ENCODE results near the gene MGRN1. TPM values are rescaled to one million over a fixed set of nuclear protein-coding genes. Genes with fewer than 3 reads are reported as not detected.

Gene MGRN1
- total RNA-seq, 1 donor from 2014 or later: 79.7 TPM

DNA sequence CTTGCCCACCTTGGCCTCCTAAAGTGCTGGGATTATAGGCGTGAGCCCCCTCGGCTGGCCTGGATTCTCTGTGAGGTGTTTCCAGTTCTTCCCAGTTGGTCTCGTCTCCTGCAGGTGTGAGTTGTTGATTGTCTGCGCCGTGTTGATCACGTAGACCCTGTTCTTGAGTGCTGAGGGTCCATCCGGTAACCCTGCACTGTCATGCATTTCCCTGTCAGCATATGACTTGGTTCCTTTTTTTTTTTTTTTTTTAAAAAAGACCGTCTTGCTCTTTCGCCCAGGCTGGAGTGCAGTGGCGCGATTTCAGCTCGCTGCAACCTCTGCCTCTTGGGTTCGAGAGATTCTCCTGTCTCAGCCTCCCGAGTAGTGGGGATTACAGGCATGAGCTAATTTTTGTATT lies 17.3 kb downstream of the MGRN1 start:
- Mint-ChIP-seq H3K9me3 (no peaks in the 10 kb centered on the region), H3K36me3 (ENCODE audit: low read depth) (no peaks in the 10 kb centered on the region), H3K27ac (ENCODE audit: unreplicated experiment) (no peak overlapping the region), H3K4me3 (no peak overlapping the region), H3K4me1 (peaks cover 7% of the 10 kb centered on the region), H3K27me3 (ENCODE audit: low read depth) (no peaks in the 10 kb centered on the region)
- no peak for DNase-seq (ENCODE audit: low read depth, low spot score)
- no peak for TF ChIP-seq CTCF (conservative IDR thresholded peaks at IDR 0.05)

GRCh38 chr16:4646773-4647643 lies 22.4 kb downstream of the MGRN1 start:
- DNase-seq (ENCODE audit: low read depth, low spot score): no peak
- peaks cover 13% of the 10 kb centered on the region for H3K36me3 Mint-ChIP-seq (ENCODE audit: low read depth)
- no peak overlapping the region for H3K4me3 Mint-ChIP-seq
- H3K27ac Mint-ChIP-seq (ENCODE audit: unreplicated experiment): no peak overlapping the region
- no peaks in the 10 kb centered on the region for H3K4me1 Mint-ChIP-seq
- TF ChIP-seq CTCF (conservative IDR thresholded peaks at IDR 0.05): no peak
- no peaks in the 10 kb centered on the region for H3K27me3 Mint-ChIP-seq (ENCODE audit: low read depth)
- no peaks in the 10 kb centered on the region for H3K9me3 Mint-ChIP-seq

DNA sequence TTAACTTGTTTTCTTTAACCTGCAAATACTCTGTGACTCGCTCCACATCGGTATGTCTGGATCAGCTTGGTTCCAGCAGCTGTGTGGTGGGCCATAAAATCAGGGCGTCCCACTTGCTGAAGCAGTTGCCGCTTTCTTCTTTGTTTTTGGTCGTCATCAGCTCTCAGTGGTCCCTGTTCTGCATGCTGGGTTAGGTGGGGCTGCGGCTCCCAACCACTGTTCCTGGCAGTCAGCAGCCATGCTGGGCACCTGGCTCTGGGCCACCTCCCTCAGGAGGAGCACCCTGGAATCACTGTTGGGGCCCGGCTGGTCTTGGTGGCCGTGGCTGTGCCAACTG lies 23.0 kb downstream of the MGRN1 start:
- Mint-ChIP-seq H3K4me1 (no peaks in the 10 kb centered on the region), H3K27me3 (ENCODE audit: low read depth) (no peaks in the 10 kb centered on the region), H3K4me3 (no peak overlapping the region), H3K27ac (ENCODE audit: unreplicated experiment) (no peak overlapping the region), H3K36me3 (ENCODE audit: low read depth) (peaks cover 13% of the 10 kb centered on the region), H3K9me3 (no peaks in the 10 kb centered on the region)
- no peak for TF ChIP-seq CTCF (conservative IDR thresholded peaks at IDR 0.05)
- no peak for DNase-seq (ENCODE audit: low read depth, low spot score)

DNA sequence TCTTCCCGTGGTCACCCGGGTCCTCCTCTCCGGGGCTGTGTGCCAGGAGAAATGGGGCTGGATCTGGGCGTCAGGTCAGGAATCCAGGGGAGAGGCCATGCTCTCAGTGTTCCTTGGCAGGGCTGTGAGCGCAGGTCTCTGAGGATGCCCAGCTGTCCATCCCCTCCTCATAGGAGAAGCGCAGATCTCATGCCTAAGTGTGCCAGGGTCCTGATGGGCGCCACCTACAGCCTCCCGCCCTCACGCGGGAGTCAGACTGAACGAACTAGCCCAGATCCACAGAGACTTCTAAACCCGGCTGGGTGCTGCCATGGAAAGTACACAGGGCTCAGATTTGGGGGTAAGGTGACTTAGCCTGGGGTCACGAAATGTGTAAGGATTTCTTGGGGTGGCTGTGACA lies 24.3 kb downstream of the MGRN1 start:
- H3K9me3 Mint-ChIP-seq: no peaks in the 10 kb centered on the region
- no peak overlapping the region for H3K4me3 Mint-ChIP-seq
- no peaks in the 10 kb centered on the region for H3K4me1 Mint-ChIP-seq
- peaks cover 13% of the 10 kb centered on the region for H3K36me3 Mint-ChIP-seq (ENCODE audit: low read depth)
- no peaks in the 10 kb centered on the region for H3K27me3 Mint-ChIP-seq (ENCODE audit: low read depth)
- H3K27ac Mint-ChIP-seq (ENCODE audit: unreplicated experiment): no peak overlapping the region
- no peak for DNase-seq (ENCODE audit: low read depth, low spot score)
- TF ChIP-seq CTCF (conservative IDR thresholded peaks at IDR 0.05): no peak

DNA sequence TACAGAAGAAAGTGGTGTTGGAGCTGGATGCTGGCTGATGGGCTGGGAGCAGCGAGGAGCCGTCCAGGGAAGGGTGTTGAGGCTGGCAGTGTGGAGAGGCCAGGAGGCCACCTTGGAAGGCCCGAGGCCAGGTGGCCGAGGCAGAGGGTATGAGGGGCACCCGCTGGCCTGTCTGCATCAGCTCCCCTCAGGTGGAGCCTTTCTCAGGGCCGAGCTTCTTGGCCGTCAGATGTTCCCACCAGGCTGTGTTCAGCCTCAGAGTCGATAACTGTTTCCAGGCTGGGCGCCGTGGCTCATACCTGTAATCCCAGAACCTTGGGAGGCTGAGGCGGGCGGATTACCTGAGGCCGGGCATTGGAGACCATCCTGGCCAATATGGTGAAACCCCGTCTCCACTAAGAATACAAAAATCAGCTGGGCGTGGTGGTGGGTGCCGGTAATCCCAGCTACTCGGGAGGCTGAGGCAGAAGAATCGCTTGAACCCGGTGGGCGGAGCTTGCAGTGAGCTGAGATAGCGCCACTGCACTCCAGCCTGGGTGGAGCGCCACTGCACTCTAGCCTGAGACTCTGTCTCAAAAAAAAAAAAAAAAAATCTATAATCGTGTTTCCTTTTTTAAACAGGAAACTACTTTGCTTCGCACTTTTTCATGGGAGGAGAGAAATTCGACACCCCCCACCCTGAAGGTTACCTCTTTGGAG lies 25.3 kb downstream of the MGRN1 start:
- Mint-ChIP-seq H3K4me3 (no peak overlapping the region), H3K27me3 (ENCODE audit: low read depth) (no peaks in the 10 kb centered on the region), H3K36me3 (ENCODE audit: low read depth) (peaks cover 13% of the 10 kb centered on the region), H3K4me1 (no peaks in the 10 kb centered on the region), H3K9me3 (no peaks in the 10 kb centered on the region), H3K27ac (ENCODE audit: unreplicated experiment) (no peak overlapping the region)
- DNase-seq (ENCODE audit: low read depth, low spot score): no peak
- no peak for TF ChIP-seq CTCF (conservative IDR thresholded peaks at IDR 0.05)
